HEK293 (cell line): ENCODE results near the gene SSBP3.

Experiments used
- CTCF ChIP-seq: fragments of 450-650 bp; formaldehyde crosslinking; IDR thresholded peaks from 2 replicates; pipeline ENCODE4 v1.5.1; 2016; ENCODE audit warnings: missing biosample characterization, missing genetic modification characterization
- ZBTB26 ChIP-seq: fragments of 450-650 bp; formaldehyde crosslinking; optimal IDR thresholded peaks from 2 replicates; pipeline ENCODE3; 2016; ENCODE audit warnings: missing biosample characterization, mild to moderate bottlenecking, missing genetic modification characterization
- ZNF184 ChIP-seq: fragments of 450-650 bp; IDR thresholded peaks from 2 replicates; pipeline ENCODE4 v1.5.1; 2018; ENCODE audit warnings: missing biosample characterization, mild to moderate bottlenecking, missing genetic modification characterization

- TF ChIP-seq ZNF184 (tag by site-specific recombination) (no peak), ZBTB26 (tag by site-specific recombination) (no peak), CTCF (tag by site-specific recombination) (no peak)
Observed at GRCh38 chr1:54312796-54313316, 93.3 kb downstream of the SSBP3 start.
